GM06990 (cell line): ENCODE measurements around the gene SC5D.

Experiments used
- DNase-seq: peaks from one replicate; pipeline ENCODE4 v3.0.0-alpha.2; 2011; ENCODE audit not compliant: insufficient read length; ENCODE audit errors: extremely low read depth
- H3K27me3 ChIP-seq: replicated peaks from 2 replicates; pipeline ENCODE4 v1.6.0; 2011; ENCODE audit warnings: low read length; ENCODE audit not compliant: control insufficient read depth, insufficient read depth
- H3K36me3 ChIP-seq: 2 replicates; pipeline ENCODE4 v1.5.1; 2011; ENCODE audit warnings: low read length; ENCODE audit not compliant: control insufficient read depth, insufficient read depth
- H3K4me3 ChIP-seq: replicated peaks from 2 replicates; pipeline ENCODE4 v1.5.1; 2011; ENCODE audit warnings: low read depth, mild to moderate bottlenecking, control low read depth, low read length
- CTCF ChIP-seq: IDR thresholded peaks from 2 replicates; pipeline ENCODE4 v1.5.1; 2011; ENCODE audit warnings: low read length, control low read depth, mild to moderate bottlenecking, inconsistent platforms; ENCODE audit not compliant: insufficient read depth, poor library complexity, severe bottlenecking

SC5D gene

DNA sequence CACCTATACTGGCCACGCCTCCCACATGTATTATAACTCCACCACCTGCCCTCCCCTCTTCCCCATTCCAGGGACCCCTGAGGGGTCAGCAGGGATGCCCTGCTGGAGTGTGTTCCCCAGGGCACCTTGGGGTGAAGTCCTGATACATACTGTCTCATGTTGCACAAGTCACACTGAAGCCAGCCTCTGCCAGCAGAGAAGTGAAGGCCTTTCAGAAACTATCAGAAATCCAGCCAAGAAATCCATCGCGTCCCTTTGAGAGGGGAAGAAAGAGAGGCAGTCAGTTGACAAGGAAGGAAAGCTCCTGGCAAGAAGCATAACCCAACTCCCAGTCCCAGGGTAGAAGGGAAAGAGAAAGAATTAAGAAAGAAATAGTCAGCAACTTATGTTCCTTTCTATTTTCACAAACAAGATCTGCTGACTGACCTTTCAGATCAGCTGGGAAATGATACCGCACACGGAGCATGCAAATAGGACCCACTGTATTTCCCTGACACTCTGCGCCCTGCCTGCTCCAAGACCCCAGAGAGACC lies 45.2 kb downstream of the SC5D start:
- TF ChIP-seq CTCF, result no peak
- H3K27me3 ChIP-seq, result no peaks in the 10 kb centered on the region
- H3K4me3 ChIP-seq, result no peak overlapping the region
- no peaks in the 10 kb centered on the region for H3K36me3 ChIP-seq
- DNase-seq, result no peak

DNA sequence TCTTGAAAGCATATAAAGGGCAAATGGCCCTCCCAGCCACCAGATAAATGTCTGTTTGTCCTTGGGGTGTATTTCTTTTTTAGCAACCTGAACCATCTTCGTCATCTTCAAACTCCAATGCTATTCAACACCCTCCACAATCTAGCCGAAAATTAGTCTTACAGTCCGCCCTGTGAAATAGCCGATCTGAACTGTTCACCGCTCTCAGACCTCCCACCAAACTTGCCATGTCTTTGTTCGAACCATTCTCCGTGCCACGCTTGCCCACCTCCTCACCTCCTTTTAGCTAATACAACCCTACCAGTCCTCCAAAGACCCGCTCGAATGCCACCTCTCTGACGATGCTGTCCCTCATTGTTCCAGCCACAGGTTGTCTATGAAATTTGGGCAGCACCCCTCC lies 46.0 kb downstream of the SC5D start:
- Histone ChIP-seq H3K36me3 (no peaks in the 10 kb centered on the region), H3K27me3 (no peaks in the 10 kb centered on the region), H3K4me3 (no peak overlapping the region)
- DNase-seq, result no peak
- TF ChIP-seq CTCF, result no peak

- peak; percentile 18 for DNase-seq
- TF ChIP-seq CTCF, result no peak
- no peak overlapping the region for H3K4me3 ChIP-seq
- H3K36me3 ChIP-seq, result no peaks in the 10 kb centered on the region
- no peaks in the 10 kb centered on the region for H3K27me3 ChIP-seq
Measured at GRCh38 chr11:121340032-121340580, 47.5 kb downstream of the SC5D start.

- Histone ChIP-seq H3K36me3 (no peaks in the 10 kb centered on the region), H3K27me3 (no peaks in the 10 kb centered on the region), H3K4me3 (no peak overlapping the region)
- no peak for TF ChIP-seq CTCF
- DNase-seq, result no peak
Measured at GRCh38 chr11:121341609-121342008, 49.0 kb downstream of the SC5D start.

DNA sequence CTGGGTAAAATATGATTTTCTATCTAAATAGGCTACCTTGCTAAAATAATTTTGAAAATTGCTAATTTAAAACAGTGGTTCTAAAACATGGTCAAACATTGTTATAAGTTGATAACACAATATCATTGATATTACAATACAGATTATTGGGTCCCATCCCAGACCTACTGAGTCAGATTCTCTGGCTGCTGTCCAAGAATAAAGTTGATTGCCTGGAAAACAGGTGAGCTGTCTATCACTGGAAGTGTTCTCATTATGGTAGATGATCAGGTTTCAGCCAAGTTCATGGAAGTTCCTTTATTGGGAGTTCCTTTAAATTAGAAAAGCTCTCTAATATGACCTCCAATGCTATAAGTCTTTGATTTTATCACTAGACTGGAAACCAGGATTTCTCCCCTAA lies 52.3 kb downstream of the SC5D start:
- DNase-seq, result no peak
- Histone ChIP-seq H3K4me3 (no peak overlapping the region), H3K36me3 (no peaks in the 10 kb centered on the region), H3K27me3 (no peaks in the 10 kb centered on the region)
- no peak for TF ChIP-seq CTCF

DNA sequence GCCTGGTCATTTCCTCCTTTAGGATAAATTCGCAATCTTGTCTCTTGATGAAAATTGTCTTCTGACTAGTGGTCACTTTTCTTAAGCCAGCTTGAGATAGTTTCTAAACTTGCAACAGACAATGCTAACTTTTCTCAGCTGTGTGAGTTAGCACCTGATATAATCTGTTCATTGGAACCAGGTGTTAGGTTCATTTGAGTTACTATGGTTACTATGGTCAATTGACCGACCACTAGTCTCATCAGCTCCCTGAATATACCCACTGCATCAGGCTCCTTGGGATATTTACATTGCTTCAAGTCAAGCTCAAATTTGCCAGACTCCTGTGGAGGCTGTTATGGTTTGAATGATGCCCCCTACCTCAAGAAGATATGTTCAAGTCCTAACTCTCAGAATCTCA lies 54.5 kb downstream of the SC5D start:
- Histone ChIP-seq H3K4me3 (no peak overlapping the region), H3K36me3 (no peaks in the 10 kb centered on the region), H3K27me3 (no peaks in the 10 kb centered on the region)
- no peak for TF ChIP-seq CTCF
- no peak for DNase-seq
